Activated naive CD8-positive, alpha-beta T cell (primary cell): ENCODE data around the gene UCHL1.

Source experiments
- H3K27ac Mint-ChIP-seq: one replicate; pipeline ENCODE4 v1.8.0; 2021; ENCODE audit warnings: mixed read lengths
- H3K27me3 Mint-ChIP-seq: one replicate; pipeline ENCODE4 v1.8.0; 2021; ENCODE audit warnings: mixed read lengths
- H3K36me3 Mint-ChIP-seq: one replicate; pipeline ENCODE4 v1.8.0; 2021; ENCODE audit warnings: mixed read lengths
- H3K4me1 Mint-ChIP-seq: one replicate; pipeline ENCODE4 v1.8.0; 2021; ENCODE audit warnings: low read depth, mixed read lengths
- H3K4me3 Mint-ChIP-seq: one replicate; pipeline ENCODE4 v1.8.0; 2021; ENCODE audit warnings: mild to moderate bottlenecking, mixed read lengths
- H3K9me3 Mint-ChIP-seq: one replicate; pipeline ENCODE4 v1.8.0; 2021; ENCODE audit warnings: low read depth, mixed read lengths

UCHL1 gene

GRCh38 chr4:41218703-41219102 lies 38.0 kb upstream of the UCHL1 start:
- H3K27me3 Mint-ChIP-seq, result peaks cover 22% of the 10 kb centered on the region
- H3K4me1 Mint-ChIP-seq, result peaks cover 16% of the 10 kb centered on the region
- H3K9me3 Mint-ChIP-seq, result no peaks in the 10 kb centered on the region
- no peaks in the 10 kb centered on the region for H3K36me3 Mint-ChIP-seq
- H3K27ac Mint-ChIP-seq, result no peak overlapping the region
- H3K4me3 Mint-ChIP-seq, result no peak overlapping the region

- Mint-ChIP-seq H3K27ac (no peak overlapping the region), H3K9me3 (no peaks in the 10 kb centered on the region), H3K36me3 (no peaks in the 10 kb centered on the region), H3K27me3 (peaks cover 25% of the 10 kb centered on the region), H3K4me3 (no peak overlapping the region), H3K4me1 (peaks cover 16% of the 10 kb centered on the region)
Measured at GRCh38 chr4:41219421-41219950, 37.2 kb upstream of the UCHL1 start.

- peaks cover 17% of the 10 kb centered on the region for H3K27me3 Mint-ChIP-seq
- no peaks in the 10 kb centered on the region for H3K36me3 Mint-ChIP-seq
- no peaks in the 10 kb centered on the region for H3K9me3 Mint-ChIP-seq
- H3K27ac Mint-ChIP-seq, result no peak overlapping the region
- H3K4me3 Mint-ChIP-seq, result no peak overlapping the region
- H3K4me1 Mint-ChIP-seq, result no peaks in the 10 kb centered on the region
Measured at GRCh38 chr4:41221850-41222645, 34.7 kb upstream of the UCHL1 start.

- Mint-ChIP-seq H3K36me3 (no peaks in the 10 kb centered on the region), H3K9me3 (no peaks in the 10 kb centered on the region), H3K4me3 (no peak overlapping the region), H3K4me1 (no peaks in the 10 kb centered on the region), H3K27me3 (peaks cover 18% of the 10 kb centered on the region), H3K27ac (no peak overlapping the region)
Measured at GRCh38 chr4:41227902-41228301, 28.8 kb upstream of the UCHL1 start.

- Mint-ChIP-seq H3K27me3 (peaks cover 8% of the 10 kb centered on the region), H3K4me1 (no peaks in the 10 kb centered on the region), H3K9me3 (no peaks in the 10 kb centered on the region), H3K4me3 (no peak overlapping the region), H3K36me3 (no peaks in the 10 kb centered on the region), H3K27ac (no peak overlapping the region)
Measured at GRCh38 chr4:41232406-41232805, 24.3 kb upstream of the UCHL1 start.

- Mint-ChIP-seq H3K4me3 (no peak overlapping the region), H3K27ac (no peak overlapping the region), H3K4me1 (no peaks in the 10 kb centered on the region), H3K27me3 (peaks cover 8% of the 10 kb centered on the region), H3K36me3 (no peaks in the 10 kb centered on the region), H3K9me3 (no peaks in the 10 kb centered on the region)
Measured at GRCh38 chr4:41232856-41233255, 23.9 kb upstream of the UCHL1 start.

GRCh38 chr4:41236032-41236431 lies 20.7 kb upstream of the UCHL1 start:
- no peak overlapping the region for H3K4me3 Mint-ChIP-seq
- H3K4me1 Mint-ChIP-seq, result no peaks in the 10 kb centered on the region
- no peak overlapping the region for H3K27ac Mint-ChIP-seq
- no peaks in the 10 kb centered on the region for H3K27me3 Mint-ChIP-seq
- H3K9me3 Mint-ChIP-seq, result no peaks in the 10 kb centered on the region
- H3K36me3 Mint-ChIP-seq, result no peaks in the 10 kb centered on the region

GRCh38 chr4:41236508-41236907 lies 20.2 kb upstream of the UCHL1 start:
- Mint-ChIP-seq H3K27me3 (no peaks in the 10 kb centered on the region), H3K27ac (no peak overlapping the region), H3K9me3 (no peaks in the 10 kb centered on the region), H3K36me3 (no peaks in the 10 kb centered on the region), H3K4me1 (no peaks in the 10 kb centered on the region), H3K4me3 (no peak overlapping the region)

- Mint-ChIP-seq H3K4me3 (no peak overlapping the region), H3K9me3 (no peaks in the 10 kb centered on the region), H3K36me3 (no peaks in the 10 kb centered on the region), H3K4me1 (no peaks in the 10 kb centered on the region), H3K27ac (no peak overlapping the region), H3K27me3 (peaks cover 12% of the 10 kb centered on the region)
Measured at GRCh38 chr4:41241919-41242318, 14.8 kb upstream of the UCHL1 start.

- Mint-ChIP-seq H3K36me3 (no peaks in the 10 kb centered on the region), H3K9me3 (no peaks in the 10 kb centered on the region), H3K4me1 (no peaks in the 10 kb centered on the region), H3K27ac (no peak overlapping the region), H3K27me3 (peaks cover 17% of the 10 kb centered on the region), H3K4me3 (no peak overlapping the region)
Measured at GRCh38 chr4:41245983-41246382, 10.7 kb upstream of the UCHL1 start.

GRCh38 chr4:41256131-41256739 lies 493 bp upstream of the UCHL1 start:
- H3K4me3 Mint-ChIP-seq, result peak overlapping the region; percentile 70
- no peaks in the 10 kb centered on the region for H3K9me3 Mint-ChIP-seq
- H3K27me3 Mint-ChIP-seq, result peaks cover 43% of the 10 kb centered on the region
- no peak overlapping the region for H3K27ac Mint-ChIP-seq
- H3K36me3 Mint-ChIP-seq, result no peaks in the 10 kb centered on the region
- peaks cover 15% of the 10 kb centered on the region for H3K4me1 Mint-ChIP-seq

- H3K27me3 Mint-ChIP-seq, result peaks cover 44% of the 10 kb centered on the region
- no peak overlapping the region for H3K27ac Mint-ChIP-seq
Measured at GRCh38 chr4:41257257-41257901, 651 bp downstream of the UCHL1 start.

GRCh38 chr4:41257906-41258305 lies 1.2 kb downstream of the UCHL1 start:
- Mint-ChIP-seq H3K36me3 (no peaks in the 10 kb centered on the region), H3K4me3 (peak overlapping the region; percentile 86), H3K27me3 (peaks cover 42% of the 10 kb centered on the region), H3K27ac (no peak overlapping the region), H3K9me3 (no peaks in the 10 kb centered on the region), H3K4me1 (peaks cover 15% of the 10 kb centered on the region)

More at GRCh38 chr4:41257257-41257901, 651 bp downstream of the UCHL1 start:
- Mint-ChIP-seq H3K4me1 (peaks cover 15% of the 10 kb centered on the region), H3K36me3 (no peaks in the 10 kb centered on the region), H3K9me3 (no peaks in the 10 kb centered on the region), H3K4me3 (peak overlapping the region; percentile 86)

- Mint-ChIP-seq H3K27me3 (peaks cover 45% of the 10 kb centered on the region), H3K4me3 (no peak overlapping the region), H3K36me3 (no peaks in the 10 kb centered on the region), H3K9me3 (no peaks in the 10 kb centered on the region), H3K27ac (no peak overlapping the region), H3K4me1 (peaks cover 15% of the 10 kb centered on the region)
Measured at GRCh38 chr4:41258783-41259182, 2.1 kb downstream of the UCHL1 start.

- H3K4me3 Mint-ChIP-seq, result no peak overlapping the region
- no peak overlapping the region for H3K27ac Mint-ChIP-seq
- no peaks in the 10 kb centered on the region for H3K9me3 Mint-ChIP-seq
- peaks cover 43% of the 10 kb centered on the region for H3K27me3 Mint-ChIP-seq
- no peaks in the 10 kb centered on the region for H3K36me3 Mint-ChIP-seq
- peaks cover 15% of the 10 kb centered on the region for H3K4me1 Mint-ChIP-seq
Measured at GRCh38 chr4:41260116-41260733, 3.5 kb downstream of the UCHL1 start.
